Measurements from ENCODE around the gene PDLIM7.

The PDLIM7 gene

DNA sequence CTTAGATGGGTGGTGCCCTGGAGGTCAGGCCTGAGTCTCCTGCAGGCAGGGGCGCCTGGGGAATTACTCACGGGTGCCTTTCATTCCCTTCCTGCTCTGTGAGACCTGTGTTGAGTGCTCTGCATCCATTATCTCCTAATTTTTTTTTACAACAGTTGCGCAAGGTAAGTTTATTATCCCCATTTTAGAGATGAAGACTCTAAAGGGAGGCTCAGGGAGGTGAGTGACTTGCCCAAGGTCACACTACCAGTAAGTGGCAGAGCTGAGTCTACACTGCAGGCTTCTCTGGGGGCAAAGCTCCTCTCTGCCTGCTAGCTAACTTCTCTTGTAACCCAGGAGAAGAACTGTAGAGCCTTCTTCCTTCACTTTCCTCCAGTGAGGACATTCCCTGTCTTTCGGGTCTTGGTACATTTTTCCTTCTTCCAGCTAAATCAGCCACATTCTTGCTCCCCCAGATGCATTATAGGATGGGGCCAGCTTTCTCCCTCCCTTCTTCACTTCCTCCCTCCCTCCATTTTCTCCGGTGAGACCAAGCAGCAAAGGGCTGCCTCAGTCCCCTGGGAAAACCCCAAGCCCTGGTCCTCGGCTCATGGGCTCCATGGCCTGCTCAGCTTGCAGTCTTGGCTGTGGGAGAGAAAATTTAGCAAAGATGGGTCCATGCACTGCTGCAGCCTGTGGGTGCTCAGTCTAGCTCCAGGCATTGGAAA is 49.0 kb downstream of the PDLIM7 start:
- Mint-ChIP-seq H3K36me3 (ENCODE audit: low read depth) (no peaks in the 10 kb centered on the region), H3K4me1 (peaks cover 33% of the 10 kb centered on the region), H3K9me3 (no peaks in the 10 kb centered on the region), H3K27me3 (ENCODE audit: low read depth) (peaks cover 25% of the 10 kb centered on the region), H3K4me3 (peak overlapping the region; percentile 74 to 81 (median 77)), H3K27ac (peak overlapping the region in 2 of 3 experiments; percentile 8 to 50)
- no peak for TF ChIP-seq CTCF (IDR thresholded peaks at IDR 0.05; ENCODE audit: unreplicated experiment in 3 of 3)

DNA sequence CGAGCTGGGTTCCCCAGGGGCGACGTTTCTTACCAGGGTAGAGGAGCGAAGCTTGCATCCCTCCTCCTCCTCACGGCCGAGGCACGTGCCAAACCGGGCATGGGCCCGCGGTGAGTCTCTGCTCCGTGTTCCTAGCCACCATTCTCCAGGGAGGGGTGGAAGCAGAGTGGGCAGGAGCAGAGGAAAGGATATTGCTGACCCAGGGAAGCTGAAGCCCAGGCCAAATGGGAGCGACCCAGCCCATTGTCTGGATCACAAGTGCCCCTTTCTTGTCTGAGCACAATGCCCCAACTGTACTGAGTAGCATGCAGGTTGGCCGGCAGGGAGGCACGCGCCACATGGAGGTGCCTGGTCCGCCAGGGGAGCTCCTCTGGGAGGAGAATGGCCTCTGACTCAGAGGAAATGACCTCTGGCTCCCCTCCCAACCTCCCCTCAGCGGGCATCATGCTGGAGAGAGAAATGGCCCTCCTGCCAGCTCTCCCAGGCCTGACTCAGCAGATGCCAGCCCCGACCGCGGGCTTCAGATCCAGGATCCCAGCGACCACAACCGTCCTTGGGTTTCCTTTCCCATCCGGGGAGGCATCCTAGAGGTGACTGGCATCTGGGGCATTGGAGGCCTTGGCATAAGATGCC is 49.7 kb downstream of the PDLIM7 start:
- H3K36me3 Mint-ChIP-seq (ENCODE audit: low read depth): no peaks in the 10 kb centered on the region
- H3K27me3 Mint-ChIP-seq (ENCODE audit: low read depth): peaks cover 25% of the 10 kb centered on the region

DNA sequence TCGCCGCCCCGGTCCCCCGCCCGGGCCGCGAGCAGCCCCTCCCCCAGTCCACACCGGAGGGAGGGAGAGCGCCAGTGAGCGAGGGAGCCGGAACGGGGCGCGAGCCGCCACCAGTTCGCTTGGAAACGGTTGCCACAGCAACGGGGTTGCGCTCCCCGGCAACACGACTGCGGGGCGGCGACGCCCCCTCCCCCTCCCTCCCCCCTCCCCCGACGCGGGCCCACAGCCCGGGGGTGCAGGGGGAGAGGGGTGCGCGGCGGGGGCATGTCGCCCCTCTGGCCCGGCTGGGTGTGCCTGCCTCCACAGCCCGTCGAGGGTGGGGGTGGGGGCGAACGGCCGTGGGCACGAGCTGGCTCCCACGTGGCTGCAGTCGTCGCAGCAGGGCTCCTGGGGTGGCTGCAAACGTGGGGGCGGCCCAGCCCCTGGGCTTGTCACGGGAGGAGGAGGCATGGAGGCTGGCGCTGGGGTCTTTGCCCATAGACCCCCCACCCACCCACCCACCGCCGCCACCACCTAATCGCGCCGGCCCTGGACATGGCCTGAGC is 50.3 kb downstream of the PDLIM7 start:
- Mint-ChIP-seq H3K36me3 (ENCODE audit: low read depth) (no peaks in the 10 kb centered on the region), H3K9me3 (no peaks in the 10 kb centered on the region), H3K4me1 (peaks cover 33% of the 10 kb centered on the region), H3K27me3 (ENCODE audit: low read depth) (peaks cover 22% of the 10 kb centered on the region), H3K4me3 (peak overlapping the region in 1 of 3 experiments; percentile 54), H3K27ac (no peak overlapping the region)
- no peak for TF ChIP-seq CTCF (IDR thresholded peaks at IDR 0.05; ENCODE audit: unreplicated experiment in 3 of 3)

More for the DNA sequence above, 49.7 kb downstream of the PDLIM7 start:
- no peak for TF ChIP-seq CTCF (IDR thresholded peaks at IDR 0.05; ENCODE audit: unreplicated experiment in 3 of 3)
- peak overlapping the region; percentile 74 to 81 (median 77) for H3K4me3 Mint-ChIP-seq
- H3K27ac Mint-ChIP-seq: no peak overlapping the region
- H3K9me3 Mint-ChIP-seq: no peaks in the 10 kb centered on the region
- H3K4me1 Mint-ChIP-seq: peaks cover 33% of the 10 kb centered on the region

DNA sequence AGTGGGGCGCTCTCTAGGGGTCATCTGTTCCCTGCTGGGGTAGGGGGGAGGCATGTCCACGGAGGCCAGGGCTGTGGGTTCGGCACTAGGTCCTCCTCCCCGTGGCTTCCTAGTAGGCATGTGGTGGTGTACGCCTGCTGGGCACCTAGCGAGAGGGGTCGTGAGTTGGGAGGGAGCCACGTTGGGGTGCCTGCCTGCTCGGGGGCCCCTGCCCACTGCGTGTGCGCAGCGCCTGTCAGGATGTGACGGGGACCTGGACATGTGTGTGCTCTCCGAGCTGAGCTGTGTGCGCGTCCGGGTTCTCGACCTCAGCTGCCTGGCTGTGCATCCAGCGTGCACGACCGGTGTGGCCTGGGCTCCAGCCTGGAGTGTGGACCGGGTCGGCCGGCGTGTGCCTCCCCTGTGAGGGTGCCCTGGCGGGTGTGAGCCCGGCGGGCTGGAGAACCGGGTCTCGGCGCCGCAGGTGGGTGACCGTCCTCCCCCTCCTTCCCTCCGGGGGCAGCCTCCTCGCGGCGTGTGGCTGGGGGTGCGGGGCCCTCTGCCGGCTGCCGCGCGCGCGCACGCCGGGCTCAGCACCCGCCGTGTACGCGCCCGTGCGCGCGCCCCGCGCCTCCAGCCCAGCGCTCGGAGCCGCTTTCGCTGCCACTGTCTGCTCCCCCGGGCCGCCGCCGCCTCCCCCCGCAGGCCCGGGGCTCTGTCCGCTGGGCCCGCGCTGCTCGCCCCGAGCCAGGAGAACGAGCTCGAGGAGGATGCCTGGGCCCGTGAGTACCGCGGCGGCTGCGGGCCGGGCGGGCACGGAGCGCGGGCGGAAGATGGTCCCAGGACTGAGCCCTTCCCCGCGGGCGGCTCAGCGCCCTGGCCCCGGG is 51.0 kb downstream of the PDLIM7 start, which contains the start of gene PRR7:
Gene PRR7, plus strand, starts transcription at position 615 of the 866 bp plus-strand sequence. CDS start 8,254 bp downstream, outside the sequence.
- Mint-ChIP-seq H3K9me3 (no peaks in the 10 kb centered on the region), H3K27me3 (ENCODE audit: low read depth) (peaks cover 20% of the 10 kb centered on the region), H3K36me3 (ENCODE audit: low read depth) (no peaks in the 10 kb centered on the region), H3K4me1 (peaks cover 33% of the 10 kb centered on the region), H3K27ac (peak within 1 kb of the TSS in 2 of 3 experiments; percentile 18 to 51), H3K4me3 (peak within 1 kb of the TSS; percentile 79 to 86 (median 82))
- no peak for TF ChIP-seq CTCF (IDR thresholded peaks at IDR 0.05; ENCODE audit: unreplicated experiment in 3 of 3)

GRCh38 chr5:177445917-177446199 is 51.5 kb downstream of the PDLIM7 start:
- H3K27me3 Mint-ChIP-seq (ENCODE audit: low read depth): peaks cover 20% of the 10 kb centered on the region
- no peaks in the 10 kb centered on the region for H3K36me3 Mint-ChIP-seq (ENCODE audit: low read depth)
- H3K27ac Mint-ChIP-seq: peak overlapping the region in 2 of 3 experiments; percentile 18 to 51

More at GRCh38 chr5:177445917-177446199, 51.5 kb downstream of the PDLIM7 start:
- TF ChIP-seq CTCF (IDR thresholded peaks at IDR 0.05; ENCODE audit: unreplicated experiment in 3 of 3): no peak
- peaks cover 31% of the 10 kb centered on the region for H3K4me1 Mint-ChIP-seq
- H3K9me3 Mint-ChIP-seq: no peaks in the 10 kb centered on the region
- peak overlapping the region; percentile 79 to 86 (median 82) for H3K4me3 Mint-ChIP-seq

Measured in nephron (organoid).